GOT3 (cell line): Measurements from ENCODE around the gene PAPLN.
"Not testable (repeated sequence)": the region's sequence is repeated elsewhere in the genome, so short reads cannot be mapped to it uniquely, and the experiment has no call there.

Experiments used
- DNase-seq: peaks from one replicate; lab custom pipeline; 2025; ENCODE audit warnings: mixed read lengths; lab: John Stamatoyannopoulos, UW

PAPLN gene, protein sequence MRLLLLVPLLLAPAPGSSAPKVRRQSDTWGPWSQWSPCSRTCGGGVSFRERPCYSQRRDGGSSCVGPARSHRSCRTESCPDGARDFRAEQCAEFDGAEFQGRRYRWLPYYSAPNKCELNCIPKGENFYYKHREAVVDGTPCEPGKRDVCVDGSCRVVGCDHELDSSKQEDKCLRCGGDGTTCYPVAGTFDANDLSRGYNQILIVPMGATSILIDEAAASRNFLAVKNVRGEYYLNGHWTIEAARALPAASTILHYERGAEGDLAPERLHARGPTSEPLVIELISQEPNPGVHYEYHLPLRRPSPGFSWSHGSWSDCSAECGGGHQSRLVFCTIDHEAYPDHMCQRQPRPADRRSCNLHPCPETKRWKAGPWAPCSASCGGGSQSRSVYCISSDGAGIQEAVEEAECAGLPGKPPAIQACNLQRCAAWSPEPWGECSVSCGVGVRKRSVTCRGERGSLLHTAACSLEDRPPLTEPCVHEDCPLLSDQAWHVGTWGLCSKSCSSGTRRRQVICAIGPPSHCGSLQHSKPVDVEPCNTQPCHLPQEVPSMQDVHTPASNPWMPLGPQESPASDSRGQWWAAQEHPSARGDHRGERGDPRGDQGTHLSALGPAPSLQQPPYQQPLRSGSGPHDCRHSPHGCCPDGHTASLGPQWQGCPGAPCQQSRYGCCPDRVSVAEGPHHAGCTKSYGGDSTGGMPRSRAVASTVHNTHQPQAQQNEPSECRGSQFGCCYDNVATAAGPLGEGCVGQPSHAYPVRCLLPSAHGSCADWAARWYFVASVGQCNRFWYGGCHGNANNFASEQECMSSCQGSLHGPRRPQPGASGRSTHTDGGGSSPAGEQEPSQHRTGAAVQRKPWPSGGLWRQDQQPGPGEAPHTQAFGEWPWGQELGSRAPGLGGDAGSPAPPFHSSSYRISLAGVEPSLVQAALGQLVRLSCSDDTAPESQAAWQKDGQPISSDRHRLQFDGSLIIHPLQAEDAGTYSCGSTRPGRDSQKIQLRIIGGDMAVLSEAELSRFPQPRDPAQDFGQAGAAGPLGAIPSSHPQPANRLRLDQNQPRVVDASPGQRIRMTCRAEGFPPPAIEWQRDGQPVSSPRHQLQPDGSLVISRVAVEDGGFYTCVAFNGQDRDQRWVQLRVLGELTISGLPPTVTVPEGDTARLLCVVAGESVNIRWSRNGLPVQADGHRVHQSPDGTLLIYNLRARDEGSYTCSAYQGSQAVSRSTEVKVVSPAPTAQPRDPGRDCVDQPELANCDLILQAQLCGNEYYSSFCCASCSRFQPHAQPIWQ

DNA sequence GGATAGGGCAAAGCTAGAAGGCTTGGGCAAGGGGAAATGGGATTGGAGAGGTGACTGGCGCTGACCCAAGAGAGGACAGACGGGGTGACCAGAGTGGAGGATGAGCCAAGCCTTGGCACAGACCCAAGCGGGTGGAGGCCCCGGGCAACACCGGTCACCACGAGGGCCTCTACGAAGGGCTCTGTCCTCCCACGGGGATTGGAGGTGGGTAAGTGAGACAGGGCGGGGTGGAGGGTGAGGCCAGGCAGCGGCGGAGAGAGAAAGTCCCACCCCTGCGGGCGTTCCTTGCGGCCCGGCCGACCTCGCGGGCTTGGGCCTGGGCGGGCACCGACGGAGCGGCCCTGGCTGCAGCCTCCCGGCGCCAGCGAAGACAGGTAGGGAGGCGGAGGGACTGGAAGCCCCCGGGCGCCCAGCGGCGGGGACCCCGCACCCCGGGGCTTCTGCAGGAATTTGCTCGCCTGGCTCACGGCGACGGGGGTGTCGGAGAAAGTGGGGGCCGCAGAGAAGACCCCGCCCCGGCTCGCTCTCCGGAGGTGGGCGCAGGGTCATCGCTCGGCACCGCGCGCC is at the start of gene PAPLN:
Gene PAPLN, plus strand, starts transcription at position 288 of the 567 bp plus-strand sequence. CDS start 2,273 bp downstream, outside the sequence.
- DNase-seq = no peak

GRCh38 chr14:73188501-73188911 is 48.8 kb upstream of the PAPLN start:
- DNase-seq = no peak

DNA sequence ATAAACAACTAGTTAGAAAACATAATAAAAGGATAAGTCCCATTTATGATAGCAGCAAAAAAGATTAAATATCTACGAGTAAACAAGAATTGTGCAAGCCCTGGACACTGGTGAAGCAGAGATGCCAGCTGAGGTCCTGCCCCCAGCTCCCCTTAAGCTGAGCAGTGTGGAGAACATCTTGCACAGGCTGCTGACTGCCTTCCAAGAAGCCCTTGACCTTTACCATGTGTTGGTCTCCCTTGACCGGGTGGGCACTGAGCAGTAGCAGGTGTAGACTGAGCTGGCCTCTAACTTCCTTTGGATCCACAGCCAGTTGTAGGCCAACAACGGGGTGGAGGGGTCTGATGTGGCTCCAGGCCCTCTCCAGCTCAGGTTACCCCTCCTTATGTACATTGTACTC is 47.7 kb upstream of the PAPLN start:
- no peak for DNase-seq

DNA sequence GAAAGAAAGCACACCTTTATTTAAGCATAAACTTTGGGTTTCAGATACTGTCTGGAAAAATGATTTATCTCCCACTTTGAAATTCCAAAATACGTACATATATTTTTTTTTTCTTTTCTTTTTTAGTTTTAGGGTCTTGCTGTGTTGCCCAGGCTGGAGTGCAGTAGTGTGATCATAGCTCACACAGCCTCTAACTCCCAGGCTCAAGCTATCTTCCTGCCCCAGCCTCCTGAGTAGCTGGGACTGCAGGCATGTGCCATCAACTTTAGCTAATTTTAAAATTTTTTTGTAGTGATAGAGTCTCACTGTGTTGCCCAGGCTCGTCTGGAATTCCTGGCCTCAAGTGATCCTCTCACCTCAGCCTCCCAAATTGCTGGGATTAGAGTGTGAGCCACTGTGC is 45.9 kb upstream of the PAPLN start:
- no peak for DNase-seq

DNA sequence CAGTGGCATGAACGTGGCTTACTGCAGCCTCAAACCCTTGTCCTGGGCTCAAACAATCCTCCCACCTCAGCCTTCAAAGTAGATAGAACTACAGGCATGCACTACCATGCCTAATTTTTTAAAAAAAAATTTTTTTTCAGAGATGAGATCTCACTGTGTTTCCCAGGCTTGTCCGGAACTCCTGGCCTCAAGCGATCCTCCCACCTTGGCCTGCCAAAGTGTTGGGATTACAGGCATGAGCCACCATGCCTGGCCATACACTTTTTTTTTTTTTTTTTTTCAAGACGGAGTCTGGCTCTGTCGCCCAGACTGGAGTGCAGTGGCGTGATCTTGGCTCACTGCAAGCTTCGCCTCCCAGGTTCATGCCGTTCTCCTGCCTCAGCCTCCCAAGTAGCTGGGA is 43.0 kb upstream of the PAPLN start:
- not testable (repeated sequence) for DNase-seq

GRCh38 chr14:73198253-73198652 is 39.1 kb upstream of the PAPLN start:
- DNase-seq = no peak

- DNase-seq = no peak
These were observed 33.8 kb upstream of the PAPLN start for GRCh38 chr14:73203527-73203926.

- DNase-seq = no peak
These were observed 29.7 kb upstream of the PAPLN start for GRCh38 chr14:73207615-73208014.

DNA sequence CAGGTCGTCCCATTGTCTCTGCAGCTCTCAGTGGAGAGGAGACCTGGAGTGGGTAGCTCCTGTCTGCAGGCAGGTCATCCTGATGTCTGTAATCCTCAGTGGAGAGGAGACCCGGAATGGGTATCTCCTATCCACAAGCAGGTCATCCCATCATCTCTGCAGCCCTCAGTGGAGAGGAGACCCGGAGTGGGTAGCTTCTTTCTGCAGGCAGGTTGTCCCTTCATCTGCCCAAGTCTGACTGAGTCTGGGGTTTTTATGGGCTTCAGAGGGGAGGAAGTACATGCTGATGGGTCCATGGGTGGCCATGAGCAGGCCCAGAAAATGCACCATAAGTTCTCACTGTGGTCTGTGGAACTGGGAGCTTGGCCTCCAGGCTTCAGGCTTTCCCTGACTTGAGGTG is 28.9 kb upstream of the PAPLN start:
- DNase-seq = no peak

DNA sequence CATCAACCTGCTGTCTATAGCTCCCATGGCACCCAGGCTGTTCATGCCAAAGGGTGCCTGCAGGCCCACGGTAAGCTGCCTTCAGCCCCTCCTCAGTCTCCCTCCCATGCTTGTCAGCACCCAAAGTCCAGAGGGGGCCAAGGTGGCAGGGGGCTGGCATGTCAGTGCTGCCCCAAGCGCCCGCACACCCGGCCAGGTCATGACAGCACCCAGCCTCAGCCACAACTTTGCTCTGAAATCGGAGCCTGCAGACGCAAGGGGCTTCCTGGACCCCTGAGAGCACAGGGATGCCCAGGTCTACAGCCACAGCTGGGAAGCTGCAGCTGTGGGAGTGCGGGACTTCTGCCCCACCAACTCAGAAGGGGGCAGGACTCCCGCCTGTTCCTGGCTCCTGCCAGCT is 28.5 kb upstream of the PAPLN start:
- no peak for DNase-seq

DNA sequence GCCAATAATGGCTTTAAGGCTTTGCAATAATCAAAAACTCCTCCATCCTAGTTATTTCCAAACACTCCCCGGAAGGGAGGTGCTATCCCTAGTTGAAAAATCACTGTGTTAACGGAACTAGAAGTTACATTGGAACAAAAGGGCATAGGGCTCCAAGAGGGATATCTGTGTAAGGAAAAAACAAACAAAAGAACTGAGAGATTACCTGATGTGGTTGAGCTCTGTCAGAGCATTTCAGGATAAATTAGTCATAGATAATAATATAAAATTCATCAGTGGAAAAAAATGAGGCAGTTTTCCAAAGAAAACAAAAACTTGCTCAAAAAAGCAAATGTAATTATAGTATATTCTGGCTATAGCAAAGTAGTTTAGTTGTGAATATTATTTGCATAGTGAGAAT is 27.4 kb upstream of the PAPLN start:
- no peak for DNase-seq

- no peak for DNase-seq
These were observed 25.9 kb upstream of the PAPLN start for GRCh38 chr14:73211251-73212040.

DNA sequence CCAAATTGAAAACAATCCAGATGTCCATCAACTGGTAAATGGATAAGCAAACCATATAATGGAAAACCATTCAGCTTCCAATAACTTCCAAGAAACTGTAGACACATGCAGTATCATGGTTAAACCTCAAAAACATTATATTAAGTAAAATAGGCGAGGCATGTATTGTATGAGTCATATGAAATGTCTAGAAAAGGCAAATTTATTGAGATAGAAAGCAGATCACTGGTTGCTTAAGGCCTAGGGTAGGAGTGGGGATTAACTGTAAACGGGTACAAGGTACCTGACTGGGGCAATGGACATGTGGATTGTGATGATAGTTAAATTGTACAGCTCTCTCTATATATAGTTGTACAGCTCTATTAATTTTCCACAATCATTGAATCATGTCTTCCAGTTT is 21.3 kb upstream of the PAPLN start:
- DNase-seq = no peak

DNA sequence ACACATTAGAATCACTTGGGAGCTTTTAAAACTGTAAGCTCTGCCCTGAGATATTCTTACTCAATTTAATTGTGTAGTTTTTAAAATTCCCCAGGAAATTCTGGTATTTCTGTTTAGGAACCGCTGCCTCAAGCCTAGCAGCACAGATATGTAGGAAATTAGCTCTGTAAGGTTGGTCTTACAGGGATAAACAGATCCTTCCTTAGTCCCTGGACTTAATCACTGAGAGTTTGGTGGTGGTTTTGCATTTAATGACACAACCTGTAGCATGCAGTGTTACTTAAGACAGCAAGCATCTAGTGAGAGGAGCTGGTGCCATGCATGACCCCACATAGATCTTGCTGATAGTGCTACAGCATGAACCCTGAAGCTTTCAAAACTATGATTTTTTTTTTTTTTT is 19.9 kb upstream of the PAPLN start:
- no peak for DNase-seq

- DNase-seq = no peak
These were observed 17.2 kb upstream of the PAPLN start for GRCh38 chr14:73220061-73220460.

DNA sequence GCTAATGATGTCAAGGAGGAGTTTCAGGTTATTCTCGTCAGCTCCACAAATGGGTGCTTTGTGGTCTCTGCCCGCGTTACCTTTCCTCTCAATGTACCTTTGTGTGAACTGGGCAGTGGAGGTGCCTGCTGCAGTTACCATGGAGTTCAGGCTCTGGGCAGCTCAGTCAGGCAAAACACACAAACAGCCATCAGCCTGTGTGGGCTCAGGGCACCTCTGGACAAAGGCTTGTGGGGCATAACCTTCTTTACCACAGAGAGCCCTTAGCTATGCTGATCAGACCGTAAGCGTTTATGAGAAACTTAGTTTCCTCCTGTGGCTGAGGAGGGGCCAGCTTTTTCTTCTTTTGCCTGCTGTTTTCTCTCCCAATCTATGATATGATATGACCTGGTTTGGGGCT is 16.7 kb upstream of the PAPLN start:
- DNase-seq = no peak

GRCh38 chr14:73221945-73222344 is 15.4 kb upstream of the PAPLN start:
- DNase-seq = no peak

GRCh38 chr14:73223049-73223448 is 14.3 kb upstream of the PAPLN start:
- no peak for DNase-seq

DNA sequence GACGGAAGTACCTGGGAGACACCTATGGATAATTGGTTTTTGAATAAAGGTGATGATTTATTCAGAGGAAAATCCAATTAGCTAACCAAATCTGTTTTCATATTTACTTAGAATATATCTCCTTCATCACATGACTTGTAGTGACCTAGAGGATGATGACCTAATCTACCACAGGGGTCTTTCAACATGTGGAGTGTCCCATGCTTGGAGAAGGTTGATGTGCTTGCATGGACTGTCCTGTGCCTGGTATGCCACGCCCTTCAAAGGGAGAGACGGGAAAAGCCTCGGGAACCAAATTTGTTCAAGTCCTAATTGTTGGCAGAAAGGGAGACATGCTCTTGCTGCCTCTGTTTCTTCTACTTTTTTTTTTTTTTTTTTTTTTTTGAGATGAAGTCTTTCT is 11.8 kb upstream of the PAPLN start:
- no peak for DNase-seq

DNA sequence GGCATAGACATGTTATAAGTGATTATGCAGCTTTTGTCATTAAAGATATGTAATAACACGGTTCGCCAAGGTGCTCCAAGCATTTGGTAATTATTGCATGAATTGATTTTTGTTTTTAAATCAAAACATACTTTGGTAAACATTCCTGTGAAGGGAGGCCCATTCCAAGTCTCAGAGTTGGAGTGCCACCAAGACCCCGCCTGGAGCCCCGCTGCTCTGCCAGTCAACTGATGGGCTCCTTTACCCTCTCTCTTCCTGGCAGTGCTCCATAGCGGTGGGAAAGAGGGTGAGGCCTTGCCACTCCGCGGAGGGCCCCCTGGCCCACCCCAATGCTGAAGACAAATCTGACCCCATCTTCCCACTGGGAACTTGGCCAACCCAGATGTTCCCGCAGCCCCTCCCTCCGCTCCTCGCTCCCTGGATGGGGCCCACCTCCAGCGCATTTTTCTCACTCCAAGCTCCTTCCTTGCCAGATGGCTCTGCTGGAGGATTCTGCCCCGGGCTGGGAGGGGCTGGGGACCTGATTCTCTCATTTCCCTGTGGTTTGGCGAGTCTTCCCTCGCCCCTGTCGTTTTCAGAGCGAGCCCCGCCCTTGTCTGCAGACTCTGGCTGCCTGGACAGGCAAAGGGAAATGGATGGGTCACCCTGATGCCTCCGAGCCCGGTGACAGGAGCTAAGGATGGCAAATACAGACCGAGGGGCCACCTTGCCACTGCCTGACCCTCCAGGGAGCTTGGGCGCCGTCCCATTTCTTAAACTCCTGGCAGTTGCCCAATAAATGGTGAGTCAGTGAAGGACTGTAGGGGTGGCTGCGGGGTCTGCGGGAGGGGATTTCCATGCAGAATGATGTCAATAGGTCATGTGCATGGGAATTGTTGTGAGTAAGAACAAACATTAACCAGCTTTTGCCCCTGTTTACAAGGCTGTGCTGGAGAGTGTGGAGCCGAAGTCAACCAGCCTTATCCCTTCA is 9.2 kb upstream of the PAPLN start:
- DNase-seq = no peak
